Stimulated activated CD8-positive, alpha-beta memory T cell treated with anti-CD3 and anti-CD28 coated beads, Interleukin-15, amount 100 ng/mL, for 4 hours (primary cell): Measurements from ENCODE around the gene WDR20.
"Not testable (repeated sequence)": the region's sequence is repeated elsewhere in the genome, so short reads cannot be mapped to it uniquely, and the experiment has no call there.

Experiments
- DNase-seq, 2 donors: peaks; one replicate each; pipeline ENCODE4 v3.0.0-alpha.2; 2020; ENCODE audit warnings: low read depth in 2 of 2

The WDR20 gene

DNA sequence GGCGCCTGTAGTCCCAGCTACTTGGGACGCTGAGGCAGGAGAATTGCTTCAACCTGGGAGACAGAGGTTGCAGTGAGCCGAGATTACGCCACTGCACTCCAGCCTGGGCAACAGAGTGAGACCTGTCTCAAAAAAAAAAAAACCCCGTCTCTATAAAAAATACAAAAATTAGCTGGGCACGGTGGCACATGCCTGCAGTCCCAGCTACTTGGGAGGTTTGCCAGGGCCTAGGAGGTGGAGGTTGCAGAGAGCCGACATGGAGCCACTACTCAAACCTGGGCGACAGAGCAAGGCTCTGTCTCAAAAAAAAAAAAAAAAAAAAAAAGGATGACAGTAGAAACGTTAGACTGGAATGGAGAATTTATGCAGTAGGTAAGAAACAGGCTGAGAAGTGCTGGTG lies 5.7 kb upstream of the WDR20 start:
- not testable (repeated sequence) for DNase-seq

DNA sequence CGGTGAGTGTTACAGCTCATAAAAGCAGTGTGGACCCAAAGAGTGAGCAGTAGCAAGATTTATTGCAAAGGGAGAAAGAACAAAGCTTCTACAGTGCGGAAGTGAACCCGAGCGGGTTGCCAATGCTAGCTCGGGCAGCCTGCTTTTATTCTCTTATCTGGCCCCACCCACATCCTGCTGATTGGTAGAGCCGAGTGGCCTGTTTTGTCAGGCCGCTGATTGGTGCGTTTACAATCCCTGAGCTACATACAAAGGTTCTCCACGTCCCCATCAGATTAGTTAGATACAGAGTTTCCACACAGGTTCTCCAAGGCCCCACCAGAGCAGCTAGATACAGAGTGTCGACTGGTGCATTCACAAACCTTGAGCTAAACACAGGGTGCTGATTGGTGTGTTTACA lies 5.0 kb upstream of the WDR20 start:
- DNase-seq: not testable (repeated sequence)

DNA sequence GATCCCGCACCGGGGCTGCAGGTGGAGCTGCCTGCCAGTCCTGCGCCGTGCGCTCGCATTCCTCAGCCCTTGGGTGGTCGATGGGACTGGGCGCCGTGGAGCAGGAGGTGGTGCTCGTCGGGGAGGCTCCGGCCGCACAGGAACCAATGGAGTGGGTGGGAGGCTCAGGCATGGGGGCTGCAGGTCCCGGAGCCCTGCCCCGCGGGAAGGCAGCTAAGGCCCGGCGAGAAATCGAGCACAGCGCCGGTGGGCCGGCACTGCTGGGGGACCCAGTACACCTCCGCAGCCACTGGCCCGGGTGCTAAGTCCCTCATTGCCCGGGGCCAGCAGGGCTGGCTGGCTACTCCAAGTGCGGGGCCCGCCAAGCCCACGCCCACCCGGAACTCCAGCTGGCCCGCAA lies 4.2 kb upstream of the WDR20 start:
- DNase-seq: not testable (repeated sequence)

DNA sequence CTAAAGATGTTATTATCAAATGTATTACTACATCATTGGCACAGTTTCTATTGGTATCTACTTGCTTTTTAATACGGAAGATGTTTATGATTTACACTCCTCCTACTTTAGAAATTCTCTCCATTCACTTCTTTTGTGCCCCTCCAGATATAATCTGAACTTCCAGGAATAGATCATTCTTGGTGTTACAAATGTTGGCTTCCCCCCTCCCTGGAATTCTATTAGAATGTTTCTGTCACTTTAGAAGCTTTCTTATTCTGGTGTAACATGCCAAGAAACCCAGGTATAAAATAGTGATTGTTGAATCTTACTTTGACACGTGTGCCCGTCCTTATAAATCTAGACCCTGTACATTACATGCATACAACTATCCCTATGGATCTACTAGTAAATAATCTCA lies 1.2 kb upstream of the WDR20 start:
- DNase-seq: no peak

DNA sequence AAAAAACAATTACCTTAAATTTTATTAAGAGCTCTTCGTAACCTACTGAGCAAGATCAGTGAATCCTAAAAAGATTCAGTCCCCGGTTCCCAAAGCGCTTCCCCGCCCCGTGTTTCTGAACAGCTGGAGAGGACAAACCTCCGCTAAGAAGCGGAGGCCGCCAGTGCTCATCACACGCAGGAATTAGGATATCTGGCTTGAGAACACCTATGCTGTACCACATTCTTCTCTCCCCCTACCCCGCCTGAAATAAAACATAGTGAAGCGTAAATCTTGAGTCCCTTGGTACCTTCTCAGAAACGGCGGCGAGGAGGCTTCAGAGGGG lies 774 bp upstream of the WDR20 start:
- DNase-seq: no peak

DNA sequence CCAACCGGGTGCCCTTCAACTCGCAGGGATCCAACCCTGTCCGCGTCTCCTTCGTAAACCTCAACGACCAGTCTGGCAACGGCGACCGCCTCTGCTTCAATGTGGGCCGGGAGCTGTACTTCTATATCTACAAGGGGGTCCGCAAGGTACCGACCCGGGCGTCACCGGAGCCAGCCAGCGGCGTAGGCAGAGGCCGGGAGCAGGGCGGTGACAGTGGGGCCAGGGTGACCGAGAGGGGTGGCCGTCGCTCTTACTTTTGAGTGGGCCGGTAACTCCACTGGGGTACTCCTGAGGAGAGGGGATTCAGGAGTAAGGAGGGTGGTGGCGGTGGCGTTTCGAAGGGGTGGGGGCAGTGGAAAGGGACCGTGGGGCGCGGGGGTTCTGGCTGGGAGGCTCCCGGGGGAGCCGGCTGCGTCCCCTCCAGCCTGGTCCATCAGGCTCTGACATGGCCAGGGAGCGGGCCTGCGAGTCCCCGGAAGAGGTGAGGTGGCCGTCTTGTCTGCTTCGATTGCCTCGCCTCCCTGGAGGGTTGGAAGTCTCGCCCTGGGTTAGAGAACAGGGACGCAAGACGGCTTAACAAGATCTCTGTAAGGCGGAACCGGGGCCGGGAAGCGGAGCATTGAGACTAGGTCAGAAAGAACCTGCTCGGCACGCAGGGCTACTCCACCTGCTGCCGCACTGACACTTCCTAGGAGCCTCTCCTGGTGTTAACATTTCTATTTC lies 491 bp downstream of the WDR20 start:
- DNase-seq: peak in 1 of 2 donors; percentile 8

DNA sequence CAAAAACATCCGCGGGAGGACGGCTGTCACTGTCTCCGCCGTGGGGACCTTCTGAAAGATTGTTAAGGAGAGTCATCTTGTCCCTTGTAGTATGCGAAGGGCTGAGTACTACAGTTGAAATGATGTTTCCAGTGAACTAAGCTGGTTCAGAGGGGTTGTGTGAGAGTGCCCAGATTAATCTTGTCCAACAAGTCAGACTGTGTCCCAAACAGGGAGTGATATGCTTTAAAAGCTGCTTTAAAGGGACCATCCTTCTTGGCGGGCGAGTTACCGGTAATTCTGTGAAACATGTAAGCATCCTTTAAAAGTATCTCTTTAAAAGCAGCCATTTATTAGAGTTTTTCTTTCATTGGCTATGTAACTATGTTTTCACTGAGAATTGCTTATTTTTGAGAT lies 1.1 kb downstream of the WDR20 start:
- no peak for DNase-seq

DNA sequence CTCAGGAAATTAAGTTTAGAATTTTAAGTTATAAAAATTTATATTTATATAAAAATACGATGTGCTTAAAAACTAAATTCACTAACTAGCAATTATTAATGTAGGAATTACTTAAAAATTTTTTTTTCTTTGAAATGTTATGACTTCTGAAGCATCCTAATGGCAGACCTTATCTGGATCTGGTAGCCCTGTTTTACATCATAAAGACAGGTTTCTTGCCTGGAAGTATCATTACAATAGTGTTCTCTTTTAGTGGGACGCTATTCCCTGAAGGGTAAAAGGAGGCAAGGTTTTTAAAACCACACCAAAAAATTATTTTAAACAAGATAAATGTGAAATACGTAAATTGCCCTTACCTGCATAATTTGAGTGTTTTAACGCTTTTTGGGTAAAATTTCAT lies 2.1 kb downstream of the WDR20 start:
- DNase-seq: no peak

DNA sequence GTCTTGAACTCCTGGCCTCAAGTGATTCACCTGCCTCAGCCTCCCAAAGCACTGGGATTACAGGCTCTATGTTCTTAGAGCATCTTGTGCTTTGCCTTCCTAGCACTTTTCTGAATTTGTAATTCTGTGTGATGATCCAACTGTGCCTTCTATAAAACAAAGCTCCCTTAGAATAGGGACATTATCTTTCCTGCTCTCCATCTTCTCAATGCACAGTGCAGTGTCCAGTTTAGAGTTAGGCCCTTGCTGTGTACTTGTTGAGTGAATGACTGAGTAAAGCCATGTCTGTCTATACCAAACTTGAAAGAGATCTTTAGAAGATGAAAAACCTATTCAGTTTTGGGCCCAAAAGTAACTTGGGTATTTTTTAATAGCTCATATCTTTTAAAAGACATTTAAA lies 5.2 kb downstream of the WDR20 start:
- no peak for DNase-seq

DNA sequence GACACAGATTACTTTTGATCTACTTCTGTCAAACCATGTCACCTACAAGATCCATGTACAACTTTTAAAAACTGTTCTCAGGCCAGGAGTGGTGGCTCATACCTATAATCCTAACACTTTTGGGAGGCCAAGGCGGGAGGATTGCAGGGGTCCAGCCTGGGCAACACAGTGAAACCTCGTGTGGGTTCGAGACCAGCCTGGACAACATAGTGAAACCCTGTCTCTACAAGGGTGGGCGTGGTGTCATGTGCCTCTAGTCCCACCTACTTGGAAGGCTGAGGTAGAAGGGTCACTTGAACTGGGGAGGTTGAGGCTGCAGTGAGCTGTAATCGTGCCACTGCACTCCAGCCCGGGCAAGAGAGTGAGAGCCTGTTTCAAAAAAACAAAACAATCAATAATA lies 5.7 kb downstream of the WDR20 start:
- no peak for DNase-seq

DNA sequence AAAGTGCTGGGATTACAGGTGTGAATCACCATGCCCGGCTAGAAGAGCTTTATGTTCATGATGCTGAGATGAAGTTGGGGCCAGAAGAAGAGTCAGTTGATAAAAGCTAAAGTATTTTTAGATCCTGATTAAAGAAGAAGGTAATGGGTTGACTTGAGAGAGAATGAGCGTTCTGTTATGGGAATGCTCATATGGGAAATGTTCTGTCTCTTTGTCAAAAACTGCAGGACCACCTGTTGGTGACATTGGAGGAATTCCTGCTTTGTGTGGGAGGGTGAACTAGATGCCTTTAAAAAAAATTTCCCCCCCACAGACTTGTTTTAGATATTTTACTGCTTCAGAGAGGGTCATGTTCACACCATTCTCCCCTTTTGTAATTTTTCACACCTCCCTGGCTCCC lies 6.7 kb downstream of the WDR20 start:
- DNase-seq: no peak

DNA sequence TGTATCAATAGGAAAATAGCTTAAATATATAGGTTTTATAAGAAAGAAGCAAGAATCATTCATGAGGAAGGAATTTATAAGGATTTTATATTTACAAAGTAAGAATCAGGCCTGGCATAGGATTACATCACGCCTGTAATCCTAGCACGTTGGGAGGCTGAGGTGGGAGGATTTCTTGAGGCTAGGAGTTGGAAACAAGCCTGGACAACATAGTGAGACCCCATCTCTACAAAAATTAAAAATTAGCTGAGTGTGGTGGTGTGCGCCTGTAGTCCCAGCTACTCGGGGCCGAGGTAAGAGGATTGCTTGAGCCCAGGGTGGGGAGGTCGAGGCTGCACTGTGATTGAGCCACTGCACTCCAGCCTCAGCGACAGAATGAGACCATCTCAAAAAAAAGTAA lies 10.4 kb downstream of the WDR20 start:
- no peak for DNase-seq

DNA sequence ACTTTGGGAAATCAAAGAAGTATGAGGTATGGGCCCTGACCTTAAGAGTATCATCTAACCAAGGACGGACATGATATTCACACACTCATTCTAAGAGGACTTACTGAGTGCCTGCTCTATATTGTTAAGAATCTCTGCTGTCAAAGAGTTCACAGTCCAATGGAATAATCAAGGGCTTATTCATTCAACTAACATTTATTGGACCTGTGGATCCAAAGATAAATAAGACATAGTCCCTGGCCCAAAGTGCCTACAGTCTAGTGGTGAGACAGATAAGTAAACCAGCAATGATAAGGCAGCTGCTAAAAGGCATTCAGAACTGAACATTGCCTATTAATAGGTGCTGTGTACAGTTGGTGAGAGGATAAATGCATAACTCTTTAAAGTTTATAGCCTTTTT lies 11.0 kb downstream of the WDR20 start:
- no peak for DNase-seq

DNA sequence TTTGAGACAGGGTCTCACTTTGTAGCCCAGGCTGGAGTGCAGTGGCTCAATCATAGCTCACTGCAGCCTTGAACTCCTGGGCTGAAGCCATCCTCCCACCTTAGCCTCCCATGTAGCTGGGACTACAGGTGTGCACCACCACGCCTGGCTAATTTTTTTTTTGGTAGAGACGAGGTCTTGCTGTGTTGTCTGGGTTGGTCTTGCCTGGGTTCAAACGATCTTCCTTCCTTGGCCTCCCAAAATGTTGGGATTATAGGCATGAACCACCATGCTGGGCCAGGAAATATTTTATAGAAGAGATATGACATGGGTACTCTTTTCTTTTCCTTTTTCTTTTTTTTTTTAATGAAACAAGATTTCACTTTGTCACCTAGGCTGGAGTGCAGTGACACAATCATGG lies 11.7 kb downstream of the WDR20 start:
- not testable (repeated sequence) for DNase-seq

DNA sequence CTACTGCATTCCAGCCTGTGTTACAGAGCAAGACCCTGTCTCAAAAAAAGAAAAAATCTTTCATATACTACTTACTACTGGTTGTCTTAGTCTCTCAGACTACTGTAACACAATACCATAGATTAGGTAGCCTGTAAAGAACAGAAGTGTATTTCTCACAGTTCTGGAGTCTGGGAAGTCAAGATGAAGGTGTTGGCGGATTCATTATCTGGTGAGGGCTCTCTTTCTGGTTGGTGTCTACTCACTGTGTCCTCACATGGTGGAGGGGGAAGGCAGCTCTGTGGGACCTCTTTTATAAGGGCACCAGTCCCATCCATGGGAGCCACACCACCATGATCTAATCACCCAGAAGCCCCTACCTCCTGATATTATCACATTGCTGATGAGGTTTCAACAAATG lies 14.4 kb downstream of the WDR20 start:
- no peak for DNase-seq

DNA sequence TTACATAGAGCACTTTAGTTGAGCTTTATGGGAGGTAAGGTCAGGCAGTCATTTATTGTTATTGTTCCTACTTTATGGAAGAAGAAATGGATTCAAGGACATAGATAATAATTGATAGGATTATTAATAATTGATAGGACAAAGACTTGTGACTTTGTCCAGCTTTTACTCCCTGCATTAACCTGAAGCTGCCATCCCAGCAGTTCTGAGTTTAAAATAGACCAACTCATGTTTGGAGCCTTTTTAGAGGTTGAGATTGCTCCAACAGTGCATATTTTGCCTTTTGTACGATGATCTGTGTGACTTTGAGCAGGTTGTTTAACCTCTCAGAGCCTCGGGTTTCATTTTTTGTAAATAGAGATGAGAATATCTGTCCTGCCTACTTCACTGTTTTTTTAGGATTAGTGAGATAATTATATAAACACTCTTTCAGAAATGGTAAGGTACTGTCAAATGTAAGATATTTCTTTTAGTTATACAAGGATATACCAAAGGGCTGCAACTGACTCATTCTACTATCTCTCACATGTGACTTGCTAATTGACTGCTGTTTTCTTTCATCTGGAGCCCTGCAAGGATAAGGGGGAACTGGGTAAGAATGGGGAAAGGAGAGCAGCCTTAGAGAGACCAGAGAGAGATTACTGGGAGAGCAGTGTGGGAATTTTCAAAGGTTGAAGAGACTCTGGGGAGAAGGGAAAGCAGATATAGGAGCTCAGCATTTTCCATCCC lies 15.3 kb downstream of the WDR20 start:
- no peak for DNase-seq

DNA sequence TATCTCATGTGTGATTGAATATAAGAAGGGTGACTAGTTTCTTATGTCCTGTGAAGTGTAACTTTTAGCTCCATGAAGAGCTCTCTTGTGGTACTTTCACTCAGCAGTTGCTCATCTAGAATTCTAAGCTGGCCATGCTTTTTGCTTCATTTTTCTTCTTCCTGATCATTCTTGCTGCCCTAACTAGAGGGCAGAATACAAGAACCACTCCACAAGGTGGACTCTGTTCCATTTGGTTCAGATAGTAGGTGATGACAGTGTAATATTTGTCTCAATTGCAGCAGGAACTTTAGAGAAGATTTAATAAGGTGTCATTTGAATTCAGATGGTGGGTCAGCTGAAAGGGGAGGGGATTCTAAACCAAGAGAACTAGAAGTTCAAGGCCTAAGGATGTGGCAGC lies 17.6 kb downstream of the WDR20 start:
- no peak for DNase-seq

DNA sequence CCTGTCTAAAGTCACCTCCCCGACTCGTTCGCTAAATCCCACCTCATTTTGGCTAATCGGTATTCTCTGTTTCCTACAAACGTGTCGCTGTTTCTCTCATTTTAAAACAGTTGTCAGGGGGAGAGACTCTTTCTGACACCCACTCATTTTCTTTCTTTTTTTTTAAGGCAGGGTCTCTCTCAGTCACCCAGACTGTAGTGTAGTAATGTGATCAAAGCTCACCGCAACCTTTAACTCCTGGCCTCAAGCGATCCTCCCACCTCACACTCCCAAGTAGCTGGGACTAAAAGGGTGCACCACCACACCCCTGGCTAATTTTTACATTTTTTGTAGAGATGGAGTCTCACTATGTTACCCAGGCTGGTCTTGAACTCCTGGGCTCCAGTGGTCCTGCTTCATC lies 19.1 kb downstream of the WDR20 start:
- DNase-seq: no peak

DNA sequence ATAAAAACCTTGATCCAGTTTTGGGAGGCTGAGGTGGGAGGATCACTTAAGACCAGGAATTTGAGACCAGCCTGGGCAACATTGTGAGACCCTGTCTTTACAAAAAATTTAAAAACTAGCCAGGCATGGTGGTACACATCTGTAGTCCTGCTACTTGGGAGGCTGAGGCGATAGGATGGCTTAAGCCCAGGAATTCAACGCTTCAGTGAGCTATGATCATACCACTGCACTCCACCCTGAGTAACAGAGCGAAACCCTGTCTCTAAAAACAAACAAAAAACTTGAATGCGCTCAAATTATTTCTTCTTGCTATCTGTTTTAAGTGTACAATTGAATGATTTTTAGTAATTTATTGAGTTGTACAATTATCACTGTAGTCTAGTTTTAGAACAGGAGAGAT lies 20.1 kb downstream of the WDR20 start:
- DNase-seq: no peak

DNA sequence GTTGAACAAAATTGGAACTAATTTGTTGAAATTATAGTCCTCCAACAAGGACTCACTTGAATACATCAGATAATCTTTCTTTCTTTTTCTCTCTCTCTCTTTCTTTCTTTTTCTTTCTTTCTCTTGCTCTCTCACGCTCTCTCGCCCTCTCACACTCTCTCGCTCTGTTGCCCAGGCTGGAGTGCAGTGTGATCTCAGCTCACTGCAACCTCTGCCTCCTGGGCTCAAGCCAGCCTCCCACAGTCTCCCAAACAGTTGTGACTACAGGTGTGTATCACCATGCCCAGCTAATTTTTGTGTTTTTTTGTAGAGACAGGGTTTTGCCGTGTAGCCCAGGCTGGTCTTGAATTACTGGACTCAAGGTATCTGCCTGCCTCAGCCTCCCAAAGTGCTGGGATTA lies 22.8 kb downstream of the WDR20 start:
- DNase-seq: no peak

DNA sequence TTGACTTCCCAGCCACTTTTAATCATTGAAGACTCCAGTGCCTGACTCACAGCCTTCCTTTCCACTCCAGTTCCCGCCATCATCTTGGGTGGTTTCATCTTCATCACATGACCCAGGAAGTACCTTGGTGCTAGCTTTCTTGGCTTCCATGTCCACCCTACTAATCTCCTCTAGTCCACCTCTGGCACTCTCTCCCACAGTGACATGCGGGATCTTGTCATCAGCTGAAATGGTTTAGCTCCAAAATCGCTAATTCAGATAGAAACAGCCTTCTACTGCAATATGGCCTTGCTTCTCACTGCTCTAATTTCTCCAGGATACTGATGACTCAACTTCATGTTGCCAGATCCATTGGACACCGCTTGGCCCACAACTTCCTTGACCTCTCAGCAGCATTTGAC lies 24.5 kb downstream of the WDR20 start:
- no peak for DNase-seq

DNA sequence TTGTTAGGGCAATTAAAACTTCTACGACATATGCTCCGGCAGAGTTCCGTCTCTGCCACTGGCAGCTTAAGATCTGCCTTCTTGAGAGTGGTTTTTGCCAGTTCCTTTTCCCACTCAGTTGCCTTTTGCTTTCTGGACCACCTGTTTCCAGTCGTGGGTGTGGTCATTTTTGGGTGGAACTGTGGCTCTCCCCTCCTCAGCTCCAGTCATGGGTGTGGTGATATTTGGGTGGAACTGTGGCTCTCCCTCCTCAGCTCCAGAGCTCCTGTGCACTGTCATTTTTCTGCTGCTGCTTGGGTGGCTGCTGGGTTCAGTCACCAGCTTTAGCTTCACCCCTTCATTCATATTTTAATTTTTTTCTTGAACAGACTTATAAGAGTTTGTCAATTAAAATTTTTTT lies 25.3 kb downstream of the WDR20 start:
- no peak for DNase-seq

DNA sequence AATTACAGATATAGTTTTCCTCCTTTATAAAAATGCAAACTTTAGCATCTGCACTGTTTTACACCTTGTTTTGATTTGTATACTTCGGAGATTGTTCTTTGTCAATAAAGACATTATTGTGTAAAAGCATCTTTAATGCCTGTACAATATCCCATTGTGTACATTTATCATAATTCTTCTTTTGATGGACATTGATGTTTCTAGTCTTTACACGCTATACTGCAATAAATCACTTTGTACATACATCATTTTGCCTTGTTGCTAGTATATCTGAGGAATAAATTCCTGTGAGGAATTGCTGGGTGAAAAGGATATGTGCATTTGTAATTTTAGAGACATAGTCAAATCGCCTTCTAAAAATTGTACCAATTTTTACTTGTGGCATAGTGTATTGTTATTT lies 30.4 kb downstream of the WDR20 start:
- no peak for DNase-seq
